ENCODE results near the gene PRPF4. TPM values are rescaled to one million over a fixed set of nuclear protein-coding genes. Genes with fewer than 3 reads are reported as not detected.

Gene PRPF4
- total RNA-seq, 2 experiments from 2014 or later: 27.4 to 39.9 TPM

GRCh38 chr9:113281356-113281755 lies 5.9 kb downstream of the PRPF4 start:
- no peak for DNase-seq (ENCODE audit: low spot score)
- CTCF ChIA-PET (ENCODE audit: unreplicated experiment): no interaction called here
- Histone ChIP-seq H3K9me3 (ENCODE audit: low read length) (no peaks in the 10 kb centered on the region), H3K4me1 (ENCODE audit: insufficient read depth, low read length, poor library complexity, severe bottlenecking) (peaks cover 20% of the 10 kb centered on the region), H3K9me2 (ENCODE audit: insufficient read depth, low read length) (no peaks in the 10 kb centered on the region), H3K4me3 (ENCODE audit: low read depth, low read length, poor library complexity, severe bottlenecking) (no peak overlapping the region), H3K79me2 (ENCODE audit: insufficient read depth, low read depth, low read length) (peaks cover 23% of the 10 kb centered on the region), H3K36me3 (ENCODE audit: insufficient read depth, low read length) (peaks cover 90% of the 10 kb centered on the region), H3K4me2 (ENCODE audit: low read length) (no peak overlapping the region), H3K27ac (ENCODE audit: low read depth, low read length, poor library complexity, severe bottlenecking) (no peak overlapping the region), H4K20me1 (ENCODE audit: insufficient read depth, low read length) (peaks cover 2% of the 10 kb centered on the region; the same call in 1 of the 2 replicates), H2AFZ (ENCODE audit: low read length) (no peak overlapping the region)
- POLR2A ChIA-PET: no interaction called here
- no TSS peak for BruUV-seq (replicated peaks)
- intact Hi-C loops (cut with micrococcal nuclease; ENCODE audit: unreplicated experiment): no loop called here
- no peak for TF ChIP-seq EZH2phosphoT487 (IDR thresholded peaks at IDR 0.05; ENCODE audit: borderline replicate concordance, low read depth, low read length)
- TF ChIP-seq, protein P1, sequence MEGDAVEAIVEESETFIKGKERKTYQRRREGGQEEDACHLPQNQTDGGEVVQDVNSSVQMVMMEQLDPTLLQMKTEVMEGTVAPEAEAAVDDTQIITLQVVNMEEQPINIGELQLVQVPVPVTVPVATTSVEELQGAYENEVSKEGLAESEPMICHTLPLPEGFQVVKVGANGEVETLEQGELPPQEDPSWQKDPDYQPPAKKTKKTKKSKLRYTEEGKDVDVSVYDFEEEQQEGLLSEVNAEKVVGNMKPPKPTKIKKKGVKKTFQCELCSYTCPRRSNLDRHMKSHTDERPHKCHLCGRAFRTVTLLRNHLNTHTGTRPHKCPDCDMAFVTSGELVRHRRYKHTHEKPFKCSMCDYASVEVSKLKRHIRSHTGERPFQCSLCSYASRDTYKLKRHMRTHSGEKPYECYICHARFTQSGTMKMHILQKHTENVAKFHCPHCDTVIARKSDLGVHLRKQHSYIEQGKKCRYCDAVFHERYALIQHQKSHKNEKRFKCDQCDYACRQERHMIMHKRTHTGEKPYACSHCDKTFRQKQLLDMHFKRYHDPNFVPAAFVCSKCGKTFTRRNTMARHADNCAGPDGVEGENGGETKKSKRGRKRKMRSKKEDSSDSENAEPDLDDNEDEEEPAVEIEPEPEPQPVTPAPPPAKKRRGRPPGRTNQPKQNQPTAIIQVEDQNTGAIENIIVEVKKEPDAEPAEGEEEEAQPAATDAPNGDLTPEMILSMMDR (conservative IDR thresholded peaks at IDR 0.05; ENCODE audit: low read length): no peak

DNA sequence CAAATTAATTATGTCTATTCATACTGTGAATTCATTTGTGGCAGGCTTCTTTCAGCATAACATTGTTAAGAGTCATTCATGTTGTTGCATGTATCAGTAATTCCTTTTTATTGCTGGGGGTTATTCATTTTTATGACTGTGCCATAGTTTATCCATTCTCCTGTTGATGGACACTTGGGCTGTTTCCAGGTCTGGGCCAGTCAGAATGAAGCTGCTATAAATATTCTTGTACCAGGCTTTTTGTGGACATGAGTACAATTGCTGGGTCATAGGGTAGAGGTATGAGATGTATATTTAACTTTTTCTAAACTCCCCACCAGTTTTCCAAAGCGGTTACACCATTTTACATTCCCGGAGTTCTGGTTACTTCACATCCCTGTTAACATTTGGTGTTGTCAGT lies 13.6 kb downstream of the PRPF4 start:
- intact Hi-C loops (cut with micrococcal nuclease; ENCODE audit: unreplicated experiment): no loop called here
- Histone ChIP-seq H4K20me1 (ENCODE audit: insufficient read depth, low read length) (0 out of 2 replicates have a peak, but pooled peaks cover 4% of the 10 kb centered on the region), H3K4me3 (ENCODE audit: low read depth, low read length, poor library complexity, severe bottlenecking) (no peak overlapping the region), H3K27ac (ENCODE audit: low read depth, low read length, poor library complexity, severe bottlenecking) (no peak overlapping the region), H3K4me1 (ENCODE audit: insufficient read depth, low read length, poor library complexity, severe bottlenecking) (no peaks in the 10 kb centered on the region), H3K4me2 (ENCODE audit: low read length) (no peak overlapping the region), H3K79me2 (ENCODE audit: insufficient read depth, low read depth, low read length) (no peaks in the 10 kb centered on the region), H3K36me3 (ENCODE audit: insufficient read depth, low read length) (peaks cover 96% of the 10 kb centered on the region), H2AFZ (ENCODE audit: low read length) (no peak overlapping the region), H3K9me2 (ENCODE audit: insufficient read depth, low read length) (no peaks in the 10 kb centered on the region), H3K9me3 (ENCODE audit: low read length) (no peaks in the 10 kb centered on the region)
- TF ChIP-seq, protein P1 (conservative IDR thresholded peaks at IDR 0.05; ENCODE audit: low read length): no peak
- no peak for TF ChIP-seq EZH2phosphoT487 (IDR thresholded peaks at IDR 0.05; ENCODE audit: borderline replicate concordance, low read depth, low read length)
- no peak for DNase-seq (ENCODE audit: low spot score)
- BruUV-seq (replicated peaks): no TSS peak
- ChIA-PET CTCF (ENCODE audit: unreplicated experiment) (no interaction called here), POLR2A (no interaction called here)

DNA sequence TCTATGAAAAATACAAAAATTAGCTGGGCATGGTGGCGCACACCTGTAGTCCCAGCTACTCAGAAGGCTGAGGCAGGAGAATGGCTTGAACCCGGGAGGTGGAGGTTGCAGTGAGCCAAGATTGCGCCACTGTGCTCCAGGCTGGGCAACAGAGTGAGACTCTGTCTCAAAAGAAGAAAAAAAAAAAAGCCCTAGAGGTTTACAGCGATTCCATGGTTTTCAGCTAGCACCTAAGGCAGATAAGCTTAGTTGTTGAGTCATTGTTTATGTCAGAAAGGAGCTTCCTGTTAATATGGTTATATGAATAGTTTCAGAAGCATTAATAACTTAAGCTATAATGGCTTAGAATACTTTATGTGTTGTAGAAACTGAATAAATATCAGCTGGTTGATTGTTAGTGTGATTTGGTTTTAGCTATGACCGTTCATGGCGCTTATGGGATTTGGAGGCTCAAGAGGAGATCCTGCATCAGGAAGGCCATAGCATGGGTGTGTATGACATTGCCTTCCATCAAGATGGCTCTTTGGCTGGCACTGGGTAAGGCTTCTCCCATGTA lies 14.7 kb downstream of the PRPF4 start:
- no peak overlapping the region for H3K27ac ChIP-seq (ENCODE audit: low read depth, low read length, poor library complexity, severe bottlenecking)
- 0 out of 2 replicates have a peak, but pooled peaks cover 4% of the 10 kb centered on the region for H4K20me1 ChIP-seq (ENCODE audit: insufficient read depth, low read length)
- H3K9me3 ChIP-seq (ENCODE audit: low read length): no peaks in the 10 kb centered on the region
- no peaks in the 10 kb centered on the region for H3K4me1 ChIP-seq (ENCODE audit: insufficient read depth, low read length, poor library complexity, severe bottlenecking)
- intact Hi-C loops (cut with micrococcal nuclease; ENCODE audit: unreplicated experiment): no loop called here
- DNase-seq (ENCODE audit: low spot score): no peak
- H3K36me3 ChIP-seq (ENCODE audit: insufficient read depth, low read length): peaks cover 88% of the 10 kb centered on the region
- no peak overlapping the region for H3K4me2 ChIP-seq (ENCODE audit: low read length)
- no peak overlapping the region for H2AFZ ChIP-seq (ENCODE audit: low read length)
- no peak for TF ChIP-seq EZH2phosphoT487 (IDR thresholded peaks at IDR 0.05; ENCODE audit: borderline replicate concordance, low read depth, low read length)
- TF ChIP-seq, protein P1 (conservative IDR thresholded peaks at IDR 0.05; ENCODE audit: low read length): no peak
- no peaks in the 10 kb centered on the region for H3K9me2 ChIP-seq (ENCODE audit: insufficient read depth, low read length)
- BruUV-seq (replicated peaks): no TSS peak
- ChIA-PET POLR2A (interaction anchor here (0.5 to 1.1 kb wide), 6 partner anchors 10 to 597 kb away, joined by 3 to 6 read pairs (median 4); partner anchors contain the start of genes ALAD, CDC26, PRPF4 and WDR31), CTCF (ENCODE audit: unreplicated experiment) (no interaction called here)
- H3K79me2 ChIP-seq (ENCODE audit: insufficient read depth, low read depth, low read length): no peaks in the 10 kb centered on the region
- H3K4me3 ChIP-seq (ENCODE audit: low read depth, low read length, poor library complexity, severe bottlenecking): no peak overlapping the region

Data from OCI-LY7 (cell line).